Ectodermal cell (in vitro differentiated cells): ENCODE measurements around the gene CD34.

Source experiments
- H3K27ac ChIP-seq: 2 replicates; pipeline ENCODE4 v1.7.0; 2013; ENCODE audit warnings: mild to moderate bottlenecking, low read depth, low read length; ENCODE audit not compliant: insufficient read depth, poor library complexity, severe bottlenecking
- H3K27me3 ChIP-seq: 2 replicates; pipeline ENCODE4 v1.7.0; 2013; ENCODE audit warnings: mild to moderate bottlenecking, low read length; ENCODE audit not compliant: insufficient read depth, control insufficient read depth, poor library complexity, severe bottlenecking
- H3K36me3 ChIP-seq: one replicate; pipeline ENCODE4 v1.7.0; 2013; ENCODE audit warnings: low read length; ENCODE audit not compliant: control insufficient read depth, insufficient read depth
- H3K4me1 ChIP-seq: one replicate; pipeline ENCODE4 v1.7.0; 2013; ENCODE audit warnings: low read length; ENCODE audit not compliant: control insufficient read depth, insufficient read depth
- H3K4me3 ChIP-seq: 2 replicates; pipeline ENCODE4 v1.7.0; 2013; ENCODE audit warnings: low read depth, low read length, control low read depth; ENCODE audit not compliant: insufficient read depth
- H3K9me3 ChIP-seq: 2 replicates; pipeline ENCODE4 v1.7.0; 2013; ENCODE audit warnings: mild to moderate bottlenecking, low read length, moderate library complexity; ENCODE audit not compliant: control insufficient read depth
- WGBS, 2 experiments: methylation state at CpG; one replicate each; pipeline ENCODE4 v1.1.7; 2013; ENCODE audit warnings: missing lambda C conversion rate in 2 of 2; 5-methylcytosine and 5-hydroxymethylcytosine counted together

CD34 gene

GRCh38 chr1:207918581-207918980 lies 7.7 kb upstream of the CD34 start:
- no peak overlapping the region for H3K4me3 ChIP-seq
- peaks cover 11% of the 10 kb centered on the region for H3K4me1 ChIP-seq
- no peaks in the 10 kb centered on the region for H3K36me3 ChIP-seq
- H3K27ac ChIP-seq, result no peak overlapping the region
- no peaks in the 10 kb centered on the region for H3K27me3 ChIP-seq
- WGBS, 2 experiments, result 81 to 93% methylated on average over 5 of the region's 5 CpGs
- no peaks in the 10 kb centered on the region for H3K9me3 ChIP-seq

GRCh38 chr1:207918011-207918410 lies 7.1 kb upstream of the CD34 start:
- no peaks in the 10 kb centered on the region for H3K9me3 ChIP-seq
- 53 to 58% methylated on average over 4 to 5 of the region's 5 CpGs for WGBS, 2 experiments
- H3K36me3 ChIP-seq, result no peaks in the 10 kb centered on the region
- H3K4me1 ChIP-seq, result peaks cover 10% of the 10 kb centered on the region
- H3K27me3 ChIP-seq, result peaks cover 5% of the 10 kb centered on the region
- no peak overlapping the region for H3K27ac ChIP-seq
- H3K4me3 ChIP-seq, result no peak overlapping the region

DNA sequence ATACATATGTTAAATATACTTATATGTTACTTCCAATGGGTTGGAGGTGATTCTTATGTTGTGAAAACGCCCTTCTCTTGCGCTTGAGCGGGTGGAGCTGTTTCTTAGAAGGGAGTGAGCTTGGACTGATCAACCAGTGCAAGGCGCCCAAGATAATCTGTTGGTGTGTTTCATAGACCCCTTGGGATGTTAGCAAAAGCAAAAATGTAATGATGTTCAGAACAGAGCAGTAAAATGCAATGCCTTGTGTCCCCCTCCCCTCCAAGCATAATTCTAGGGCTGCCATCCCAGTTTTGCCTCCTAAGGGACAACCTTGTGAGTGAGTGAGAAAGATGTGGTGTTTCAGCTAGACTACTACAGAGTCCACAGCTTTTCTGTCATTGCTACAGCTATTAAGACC lies 6.2 kb upstream of the CD34 start:
- peaks cover 8% of the 10 kb centered on the region for H3K4me1 ChIP-seq
- WGBS, 2 experiments, result 91 to 97% methylated on average over 4 of the region's 4 CpGs
- H3K27ac ChIP-seq, result no peak overlapping the region
- no peak overlapping the region for H3K4me3 ChIP-seq
- H3K36me3 ChIP-seq, result no peaks in the 10 kb centered on the region
- H3K27me3 ChIP-seq, result peaks cover 14% of the 10 kb centered on the region
- no peaks in the 10 kb centered on the region for H3K9me3 ChIP-seq

- peaks cover 46% of the 10 kb centered on the region for H3K27me3 ChIP-seq
- WGBS, 2 experiments, result 96 to 100% methylated on average over 1 of the region's 1 CpG
- peaks cover 6% of the 10 kb centered on the region for H3K4me1 ChIP-seq
- no peaks in the 10 kb centered on the region for H3K9me3 ChIP-seq
- H3K36me3 ChIP-seq, result no peaks in the 10 kb centered on the region
- no peak overlapping the region for H3K27ac ChIP-seq
- no peak overlapping the region for H3K4me3 ChIP-seq
Measured at GRCh38 chr1:207913951-207914350, 3.0 kb upstream of the CD34 start.

GRCh38 chr1:207911856-207912760 lies 1.2 kb upstream of the CD34 start:
- peaks cover 49% of the 10 kb centered on the region for H3K27me3 ChIP-seq
- 81 to 90% methylated on average over 7 to 8 of the region's 8 CpGs for WGBS, 2 experiments

DNA sequence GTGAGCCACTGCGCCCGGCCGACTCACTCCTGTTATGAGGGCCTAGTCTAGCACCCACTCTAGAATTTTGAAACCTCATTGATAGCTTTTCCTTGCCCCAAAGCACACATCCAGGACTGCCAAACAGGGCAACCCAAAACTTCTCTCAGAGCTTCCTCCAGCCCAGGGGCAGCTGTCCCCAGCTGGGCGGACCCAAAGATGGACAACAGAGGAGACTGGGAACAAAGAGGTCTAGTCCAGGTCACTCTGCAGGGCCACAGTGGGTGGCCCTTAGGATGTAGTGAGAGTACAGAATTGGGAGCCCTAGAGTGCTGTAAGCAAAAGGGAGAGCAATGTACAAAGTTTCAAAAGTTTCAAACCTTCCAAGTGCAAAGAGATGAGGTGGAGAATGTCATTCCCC lies 1.2 kb downstream of the CD34 start:
- Histone ChIP-seq H3K27me3 (peaks cover 49% of the 10 kb centered on the region), H3K4me1 (no peaks in the 10 kb centered on the region), H3K9me3 (no peaks in the 10 kb centered on the region), H3K27ac (no peak overlapping the region), H3K4me3 (no peak overlapping the region), H3K36me3 (no peaks in the 10 kb centered on the region)
- 92 to 94% methylated on average over 4 of the region's 4 CpGs for WGBS, 2 experiments

More at GRCh38 chr1:207911856-207912760, 1.2 kb upstream of the CD34 start:
- Histone ChIP-seq H3K4me3 (no peak overlapping the region), H3K27ac (no peak overlapping the region), H3K36me3 (no peaks in the 10 kb centered on the region), H3K9me3 (no peaks in the 10 kb centered on the region), H3K4me1 (no peaks in the 10 kb centered on the region)

DNA sequence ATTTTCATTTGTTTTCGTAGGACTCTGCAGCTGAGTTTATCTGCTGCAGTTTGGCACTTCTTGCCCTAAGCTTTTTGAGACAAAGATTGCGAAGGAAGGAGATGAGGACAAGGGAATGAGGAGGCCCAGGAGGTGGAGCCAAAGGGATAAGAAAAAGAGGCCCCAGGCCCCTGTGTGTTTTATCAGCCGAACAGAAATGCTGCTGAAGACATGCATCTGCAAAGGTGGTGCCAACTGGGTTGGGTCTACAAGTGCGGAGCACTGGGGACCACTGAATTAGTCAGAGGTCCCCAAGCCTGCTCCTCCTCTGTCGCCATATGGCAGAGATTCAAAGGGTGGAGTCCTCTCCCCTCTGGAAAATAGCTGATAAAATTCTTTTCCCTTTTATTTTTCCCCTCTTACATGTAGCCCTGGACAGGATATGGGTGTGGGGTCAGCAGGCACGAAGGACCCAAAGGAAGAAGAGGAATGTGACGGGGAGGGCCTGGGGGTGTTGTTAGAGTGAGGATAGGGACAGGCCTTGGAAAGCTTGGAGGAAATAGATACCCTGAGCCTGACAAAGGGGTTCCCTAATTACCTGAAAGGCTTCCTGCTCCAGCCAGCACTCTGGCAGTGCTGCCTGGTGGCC lies 2.7 kb downstream of the CD34 start:
- H3K4me1 ChIP-seq, result no peaks in the 10 kb centered on the region
- no peak overlapping the region for H3K27ac ChIP-seq
- H3K9me3 ChIP-seq, result no peaks in the 10 kb centered on the region
- 75 to 80% methylated on average over 7 of the region's 7 CpGs for WGBS, 2 experiments
- no peaks in the 10 kb centered on the region for H3K36me3 ChIP-seq
- H3K4me3 ChIP-seq, result no peak overlapping the region
- peaks cover 46% of the 10 kb centered on the region for H3K27me3 ChIP-seq

GRCh38 chr1:207904391-207904790 lies 6.5 kb downstream of the CD34 start:
- H3K36me3 ChIP-seq, result no peaks in the 10 kb centered on the region
- no peaks in the 10 kb centered on the region for H3K4me1 ChIP-seq
- H3K9me3 ChIP-seq, result no peaks in the 10 kb centered on the region
- H3K4me3 ChIP-seq, result no peak overlapping the region
- no peak overlapping the region for H3K27ac ChIP-seq
- peaks cover 8% of the 10 kb centered on the region for H3K27me3 ChIP-seq
- WGBS, 2 experiments, result 96% methylated on average over 1 of the region's 1 CpG

GRCh38 chr1:207903767-207904166 lies 7.2 kb downstream of the CD34 start:
- Histone ChIP-seq H3K9me3 (no peaks in the 10 kb centered on the region), H3K36me3 (no peaks in the 10 kb centered on the region), H3K4me3 (no peak overlapping the region), H3K27me3 (peaks cover 1% of the 10 kb centered on the region), H3K4me1 (no peaks in the 10 kb centered on the region), H3K27ac (no peak overlapping the region)
- 85 to 97% methylated on average over 3 of the region's 3 CpGs for WGBS, 2 experiments

DNA sequence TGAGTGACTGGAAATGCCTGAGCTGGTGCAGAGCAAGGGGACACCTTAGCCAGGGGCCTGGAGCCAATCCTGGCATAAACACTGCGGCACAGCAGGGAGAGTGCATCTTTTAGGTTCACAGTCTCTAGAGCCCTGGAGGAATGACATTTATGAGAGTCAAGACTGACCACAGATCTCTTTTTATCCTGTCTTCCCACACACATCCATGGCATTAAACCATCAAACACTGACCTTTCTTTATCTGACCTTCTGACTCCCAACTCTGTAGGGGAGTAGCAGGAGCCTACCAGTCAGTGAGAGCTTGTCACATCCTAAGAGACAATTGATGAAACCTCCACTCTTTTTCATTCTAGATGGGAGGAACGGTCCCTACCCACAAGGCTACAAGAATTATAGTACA lies 7.9 kb downstream of the CD34 start:
- no peaks in the 10 kb centered on the region for H3K4me1 ChIP-seq
- H3K27me3 ChIP-seq, result no peaks in the 10 kb centered on the region
- no peaks in the 10 kb centered on the region for H3K9me3 ChIP-seq
- no peaks in the 10 kb centered on the region for H3K36me3 ChIP-seq
- no peak overlapping the region for H3K4me3 ChIP-seq
- no peak overlapping the region for H3K27ac ChIP-seq
- 69 to 91% methylated on average over 1 to 2 of the region's 2 CpGs for WGBS, 2 experiments
